Epidermal melanocyte (primary cell): ENCODE data around the gene MOV10L1.
A peak's percentile ranks its signal among the peaks of the same experiment; 100 is the strongest.

Source experiments
- DNase-seq: peaks from one replicate; pipeline ENCODE4 v3.0.0; 2011; ENCODE audit warnings: low spot score; ENCODE audit not compliant: insufficient read length

The MOV10L1 gene

DNA sequence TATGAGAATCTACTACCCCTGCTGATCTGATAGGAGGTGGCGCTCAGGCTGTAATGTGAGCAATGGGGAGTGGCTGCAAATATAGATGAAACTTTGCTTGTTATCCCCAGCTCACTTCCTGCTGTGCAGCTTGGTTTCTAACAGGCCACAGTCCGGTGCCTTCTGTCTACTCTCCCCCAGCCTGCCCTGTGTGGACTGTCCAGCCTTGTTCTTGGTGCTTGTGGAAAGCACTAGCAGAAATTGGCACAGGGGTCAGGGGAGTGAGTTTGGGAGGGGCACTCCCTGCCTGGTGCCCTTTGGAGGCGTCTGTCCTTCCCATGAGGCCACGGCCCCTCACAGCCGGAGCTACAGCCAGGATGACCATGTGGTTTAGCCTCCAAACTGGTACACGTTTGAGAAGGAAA lies 14.3 kb downstream of the MOV10L1 start:
- no peak for DNase-seq

DNA sequence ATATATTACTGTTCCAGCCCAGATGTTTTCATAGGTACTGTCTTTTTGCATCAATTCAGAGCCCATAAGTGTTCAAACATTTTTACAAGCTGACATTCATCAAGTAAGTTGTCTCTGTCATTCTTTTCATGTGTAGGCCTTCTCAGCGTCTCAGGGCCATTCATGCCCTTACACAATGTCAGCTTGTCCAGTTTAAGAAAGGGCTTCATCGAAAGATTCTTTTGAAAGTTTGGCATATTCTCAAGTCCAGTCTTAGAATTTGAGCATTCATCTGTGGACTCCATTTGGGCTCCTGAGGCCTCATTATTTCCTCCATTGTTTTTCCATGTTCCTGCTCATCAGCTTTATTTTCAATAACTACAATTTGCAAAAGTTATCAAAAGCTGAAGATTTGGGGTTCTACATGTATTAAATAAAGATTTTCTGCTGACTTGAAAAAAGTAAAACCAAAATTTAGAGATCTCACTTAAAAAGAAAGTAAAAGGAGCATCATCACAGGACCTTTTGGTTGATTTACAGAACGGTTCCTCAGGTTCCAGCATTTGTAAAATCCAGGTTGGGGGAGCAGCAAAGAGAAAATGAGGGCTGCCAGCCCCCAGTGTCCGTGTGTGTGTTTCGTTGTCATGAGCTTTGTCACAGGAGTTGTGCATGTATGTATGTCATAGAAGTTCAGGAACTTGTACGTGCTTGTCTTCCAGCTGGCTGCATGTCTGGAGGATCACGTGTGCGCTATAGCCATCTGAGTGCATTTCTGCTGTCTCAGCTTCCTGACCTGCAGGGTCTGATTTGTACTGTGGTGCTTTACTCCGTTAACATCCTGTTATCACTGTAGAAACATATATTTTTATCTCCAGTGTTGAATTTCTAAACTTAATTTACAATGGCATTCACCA lies 15.6 kb downstream of the MOV10L1 start:
- DNase-seq, result no peak

DNA sequence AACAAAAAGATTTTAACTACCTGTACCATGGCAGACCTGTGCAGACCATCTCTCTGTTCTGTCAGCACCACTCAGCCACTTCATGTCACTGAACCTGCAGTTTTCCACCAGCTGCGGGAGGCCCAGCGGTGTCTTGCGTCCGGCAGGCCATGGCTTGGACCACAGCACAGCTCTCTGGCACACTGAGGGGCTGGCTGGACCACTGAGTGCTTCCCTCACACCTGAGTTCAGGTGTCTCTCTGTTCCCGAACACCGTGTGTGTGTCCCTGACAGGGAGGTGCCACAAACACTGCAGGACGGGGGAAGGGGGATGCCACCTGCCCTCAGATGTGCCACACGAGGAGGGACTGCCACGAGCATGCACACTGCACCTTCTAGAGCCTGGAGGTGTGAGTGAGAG lies 17.7 kb downstream of the MOV10L1 start:
- DNase-seq, result no peak

DNA sequence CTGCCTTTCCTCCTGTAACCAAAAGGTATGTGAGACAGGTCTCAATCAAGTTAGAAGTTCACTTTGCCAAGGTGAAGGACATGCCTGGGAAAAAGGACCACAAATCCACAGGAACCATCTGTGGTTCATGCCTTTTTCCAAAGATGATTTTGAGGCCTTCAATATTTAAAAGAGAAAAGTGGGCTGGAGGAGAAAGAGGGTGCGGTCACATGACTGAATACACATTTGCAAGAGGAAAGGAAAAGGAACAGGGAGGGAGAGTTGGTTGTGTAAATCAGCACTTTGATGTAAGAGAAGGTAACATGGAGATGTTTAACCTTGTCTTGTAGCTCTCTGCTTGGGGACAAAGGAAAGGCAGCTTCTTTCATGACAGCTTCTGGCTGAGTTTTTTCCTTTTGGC lies 21.2 kb downstream of the MOV10L1 start:
- no peak for DNase-seq

DNA sequence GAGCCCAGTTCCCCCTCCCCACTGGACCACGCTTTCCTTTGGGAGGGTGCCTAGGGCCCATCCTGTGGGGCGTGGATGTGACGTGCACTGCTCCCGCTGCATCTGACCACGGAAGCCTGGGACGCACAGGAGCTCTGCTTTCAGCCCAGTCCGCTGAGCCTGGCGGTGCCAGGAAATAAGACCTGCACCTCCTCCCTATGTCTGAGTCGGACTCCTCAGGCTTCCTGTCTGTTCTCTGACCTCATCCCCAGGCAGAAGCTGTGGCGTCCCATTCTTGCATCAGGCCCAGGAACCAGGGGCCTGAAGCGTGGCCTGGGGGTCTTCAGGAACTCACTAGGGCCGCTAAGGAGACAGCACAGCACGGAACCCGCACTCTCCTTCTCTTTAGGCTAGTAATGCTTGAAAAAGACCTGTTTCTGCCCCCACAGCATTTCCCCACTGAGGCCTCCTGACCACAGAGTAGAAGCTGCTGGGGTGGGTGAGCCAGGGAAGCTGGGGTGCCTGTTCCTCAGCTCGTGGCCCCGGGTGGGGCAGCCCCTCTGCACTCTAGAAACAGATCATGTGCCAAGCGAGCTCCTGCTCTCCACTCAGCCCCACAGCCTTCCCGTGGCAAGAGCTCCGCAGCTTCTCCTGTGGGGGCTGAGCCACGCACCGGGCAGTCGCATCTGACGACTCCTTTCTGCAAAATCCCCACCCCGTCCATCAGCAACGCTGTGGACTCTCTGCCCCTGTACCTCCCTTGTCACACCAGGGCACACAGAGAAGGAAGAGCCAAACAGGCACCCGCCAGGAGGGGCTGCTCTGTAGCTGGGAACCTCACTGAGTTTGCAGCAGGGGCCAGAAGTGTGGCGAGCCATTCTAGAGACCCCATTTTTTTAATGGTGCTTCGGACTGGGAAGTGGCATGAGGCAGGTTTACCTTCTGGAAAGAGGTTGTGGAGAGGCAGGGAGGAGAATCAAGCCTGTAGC lies 22.6 kb downstream of the MOV10L1 start:
- no peak for DNase-seq

DNA sequence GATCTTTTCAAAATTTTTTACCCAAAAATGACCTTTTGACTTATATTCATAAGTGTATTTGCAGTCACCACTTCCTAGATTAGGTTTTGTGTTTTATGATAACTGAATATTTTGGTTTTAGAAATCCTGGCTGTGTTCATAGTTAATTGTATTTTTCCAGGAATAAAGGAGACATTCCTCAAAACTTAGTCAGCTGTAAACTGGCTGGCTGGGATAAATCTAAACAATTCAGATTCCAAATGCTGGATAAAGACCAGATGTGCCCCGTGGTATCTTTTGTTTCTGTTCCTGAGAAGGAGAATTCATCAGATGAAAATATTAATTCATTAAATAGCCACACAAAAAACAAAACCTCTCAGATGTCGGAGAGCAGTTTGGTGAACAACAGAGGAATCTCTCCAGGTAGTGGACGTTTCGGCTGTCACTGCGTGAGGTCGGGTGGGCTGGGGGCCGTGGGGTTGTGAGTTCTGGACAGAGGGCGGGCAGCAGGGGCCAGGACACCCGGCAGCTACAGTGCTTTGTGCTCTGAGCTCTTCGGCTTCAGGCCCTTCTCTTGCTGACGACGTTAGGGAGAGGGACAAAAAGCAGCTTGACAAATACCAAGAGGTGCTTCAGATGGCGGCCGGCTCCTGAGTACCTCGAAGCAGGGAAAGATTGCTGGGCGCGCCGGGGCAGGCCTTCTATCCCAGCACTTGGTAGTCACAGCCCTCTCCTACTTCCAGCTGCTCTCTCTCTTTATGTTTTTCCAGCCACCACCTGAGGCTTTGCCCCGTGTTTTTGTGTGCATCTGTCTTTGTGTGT lies 24.6 kb downstream of the MOV10L1 start:
- DNase-seq, result peak; percentile 36

DNA sequence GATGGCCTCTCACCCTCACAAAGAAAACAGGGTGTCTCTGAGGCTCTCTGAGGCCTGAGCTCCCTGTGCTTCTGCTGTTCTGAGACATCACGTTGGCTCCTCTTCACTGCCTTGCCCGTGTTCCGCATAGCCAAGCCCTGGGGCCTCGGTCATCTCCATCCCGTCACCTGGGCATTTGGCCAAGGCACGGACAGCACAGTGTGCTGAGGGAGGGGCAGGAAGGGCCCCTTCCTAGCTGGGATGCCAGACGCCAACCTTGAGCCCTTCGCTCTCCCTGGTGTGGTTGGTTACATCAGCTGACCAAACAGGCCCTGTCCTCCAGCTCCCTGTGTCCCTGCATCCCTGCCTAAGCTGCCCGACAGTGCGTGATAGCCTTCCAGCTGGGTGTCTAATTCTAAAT lies 25.9 kb downstream of the MOV10L1 start:
- DNase-seq, result no peak

DNA sequence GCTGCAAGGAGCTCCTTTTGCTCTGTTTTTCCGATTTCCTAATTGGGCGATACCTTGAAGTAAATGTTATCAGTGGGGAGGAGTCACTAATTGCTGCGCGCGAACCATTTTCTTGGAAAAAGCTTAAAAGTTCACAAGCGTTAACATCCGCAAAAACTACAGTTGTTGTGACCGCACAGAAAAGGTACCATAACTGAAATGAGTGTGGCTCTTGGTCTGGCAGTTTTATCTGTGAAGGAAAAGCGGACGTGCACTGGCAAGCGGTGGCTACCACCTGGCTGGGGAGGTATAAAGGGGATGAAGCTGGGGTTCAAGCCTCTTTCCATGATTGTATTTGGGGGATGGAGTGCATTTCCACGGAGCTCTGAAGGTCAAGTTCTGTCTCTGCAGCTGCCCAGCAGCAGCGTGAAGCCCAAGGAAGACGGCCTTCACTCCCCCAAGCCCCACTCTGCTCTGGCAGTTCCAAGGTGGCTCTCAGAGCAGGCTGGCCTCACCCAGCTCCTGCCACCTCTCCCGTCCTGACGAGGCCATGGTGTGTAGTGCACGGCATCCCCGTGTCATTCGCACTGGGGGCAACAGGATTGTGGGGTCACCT lies 27.5 kb downstream of the MOV10L1 start:
- no peak for DNase-seq

DNA sequence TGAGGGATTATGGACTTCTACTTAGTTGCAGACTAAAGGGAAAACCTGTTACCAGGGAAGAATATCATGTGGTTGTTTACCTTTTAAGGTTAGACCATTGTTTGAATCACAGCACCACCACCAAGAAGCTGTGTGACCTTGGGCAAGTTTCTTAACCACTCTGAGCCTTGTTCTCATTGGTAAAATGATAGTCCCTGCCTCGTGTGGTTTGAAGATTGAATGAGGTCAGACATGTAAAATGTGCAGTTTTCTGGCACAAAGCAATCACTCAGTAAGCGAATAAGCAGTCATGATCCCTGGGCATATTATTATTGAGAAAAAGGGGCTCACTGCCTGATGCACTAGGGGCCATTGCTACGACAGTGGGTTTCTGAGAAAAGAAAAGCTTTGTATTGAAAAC lies 28.3 kb downstream of the MOV10L1 start:
- no peak for DNase-seq

DNA sequence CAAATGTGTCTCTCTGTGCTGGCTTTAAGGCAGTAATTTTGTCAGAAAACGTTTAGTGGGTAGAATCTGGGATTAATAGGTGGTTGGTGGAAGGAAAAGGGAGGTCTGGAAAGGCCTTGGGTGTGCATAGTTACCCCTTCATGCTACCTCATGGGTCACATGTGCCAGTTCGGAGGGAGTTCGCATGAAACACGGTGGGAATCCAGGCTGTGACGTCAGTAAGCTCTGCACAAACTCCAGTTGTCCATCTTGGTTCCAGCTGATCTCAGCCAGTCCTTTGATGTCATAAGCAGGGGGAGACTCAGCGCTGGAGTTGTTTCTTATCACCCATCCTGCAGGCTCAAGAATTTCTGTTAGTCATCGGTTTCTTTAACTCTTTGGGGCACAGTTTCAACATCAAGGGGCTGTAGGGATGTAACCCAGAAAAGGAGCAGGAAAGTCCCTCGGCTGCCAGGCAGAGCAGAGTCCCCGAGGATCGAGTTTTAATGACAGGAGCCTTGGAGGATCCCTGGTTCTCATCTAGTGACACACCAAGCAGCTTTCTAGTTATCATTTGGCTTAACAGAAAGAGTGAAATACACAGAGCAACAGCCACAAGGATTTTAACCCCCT lies 28.9 kb downstream of the MOV10L1 start:
- no peak for DNase-seq

DNA sequence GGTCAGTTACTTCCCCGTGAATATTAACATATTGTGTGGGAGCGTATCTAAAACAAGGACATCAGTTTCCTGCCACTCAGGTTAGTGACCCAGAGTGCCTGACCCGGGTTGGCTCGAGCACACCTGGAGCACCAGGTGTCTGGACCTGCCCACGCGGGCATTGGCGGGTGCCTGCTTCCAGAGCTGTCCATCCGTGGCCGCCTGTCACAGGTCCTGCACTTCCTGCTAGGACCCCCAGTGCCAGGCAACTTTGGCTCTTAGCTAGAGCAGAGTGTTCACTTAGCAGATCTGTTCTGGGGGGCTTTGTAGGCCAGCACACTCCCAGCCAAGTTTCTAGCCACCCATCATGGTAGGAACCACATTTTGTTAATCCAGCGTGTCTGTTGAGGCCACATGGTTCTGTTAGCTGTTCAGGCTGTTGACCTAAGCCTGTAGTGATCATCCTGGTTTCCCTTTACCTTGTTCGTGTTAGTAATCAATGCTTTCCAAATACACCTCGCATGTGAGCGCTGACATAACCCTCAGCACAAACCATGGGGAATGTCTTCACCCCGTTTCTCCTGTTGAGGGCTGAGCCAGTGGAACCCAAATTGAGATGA lies 29.5 kb downstream of the MOV10L1 start:
- no peak for DNase-seq

DNA sequence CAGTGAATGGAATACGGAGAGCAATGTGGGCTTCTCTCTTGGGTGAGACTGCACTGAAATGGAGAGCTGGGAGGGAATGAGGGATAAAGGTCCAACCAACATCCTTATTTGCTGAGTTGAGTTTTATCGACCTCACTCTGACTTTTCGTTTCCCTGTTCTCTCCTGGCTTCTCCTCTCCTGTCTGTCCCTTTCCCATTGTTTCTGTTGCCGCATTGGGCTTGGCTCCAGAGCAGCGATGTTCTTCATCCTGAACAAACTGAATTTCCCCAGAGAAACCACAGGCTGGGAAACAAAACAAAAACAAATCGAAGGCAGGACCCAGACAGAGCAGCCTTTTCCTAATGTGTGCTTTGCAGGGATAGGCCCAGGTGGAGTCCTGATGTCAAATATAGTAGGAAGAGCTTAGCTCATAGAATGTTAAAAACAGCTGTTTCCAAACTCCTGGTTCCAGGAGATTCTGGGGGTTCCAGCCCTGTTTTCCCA lies 30.0 kb downstream of the MOV10L1 start:
- no peak for DNase-seq

DNA sequence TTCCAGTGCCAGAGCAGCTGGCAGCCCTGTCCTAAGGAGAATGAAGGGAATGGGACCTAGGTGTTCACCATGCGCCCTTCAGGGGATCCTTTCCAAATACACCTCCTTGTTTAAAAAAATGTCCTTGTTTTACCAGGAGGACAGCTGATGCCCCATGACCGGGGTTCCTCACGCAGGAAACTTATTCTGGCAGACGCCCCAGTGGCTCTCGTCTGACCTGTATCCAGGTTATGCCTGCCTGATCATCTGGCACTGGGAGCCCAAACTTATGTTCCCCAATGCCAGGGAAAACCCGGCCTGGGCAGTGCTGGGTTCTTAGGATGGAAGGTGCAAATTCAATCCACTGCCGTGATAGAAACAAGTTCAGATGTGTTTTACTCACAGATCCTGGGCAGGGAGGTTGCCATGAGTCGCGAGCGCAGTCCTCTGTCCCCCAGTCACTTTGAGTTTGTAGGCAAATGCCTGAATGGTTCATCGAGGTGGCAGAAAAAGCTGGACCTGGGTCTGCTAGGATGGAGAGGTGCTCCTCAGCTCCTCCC lies 31.5 kb downstream of the MOV10L1 start:
- no peak for DNase-seq

DNA sequence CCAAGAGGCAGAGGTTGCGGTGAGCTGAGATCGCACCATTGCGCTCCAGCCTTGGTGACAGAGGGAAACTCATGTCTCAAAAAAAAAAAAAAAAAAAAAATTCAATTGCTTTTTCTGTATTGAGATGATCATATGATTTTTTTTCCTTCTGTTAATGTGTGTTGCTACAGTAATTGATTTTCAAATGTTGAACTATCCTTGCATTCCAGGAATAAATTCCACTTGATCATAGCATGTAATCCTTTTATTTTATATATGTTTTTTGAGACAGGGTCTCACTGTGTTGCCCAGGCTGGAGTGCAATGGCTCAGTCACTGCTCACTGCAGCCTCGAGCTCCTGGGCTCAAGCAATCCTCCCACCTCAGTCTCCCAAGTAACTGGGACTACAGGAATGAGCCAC lies 33.3 kb downstream of the MOV10L1 start:
- DNase-seq, result no peak

DNA sequence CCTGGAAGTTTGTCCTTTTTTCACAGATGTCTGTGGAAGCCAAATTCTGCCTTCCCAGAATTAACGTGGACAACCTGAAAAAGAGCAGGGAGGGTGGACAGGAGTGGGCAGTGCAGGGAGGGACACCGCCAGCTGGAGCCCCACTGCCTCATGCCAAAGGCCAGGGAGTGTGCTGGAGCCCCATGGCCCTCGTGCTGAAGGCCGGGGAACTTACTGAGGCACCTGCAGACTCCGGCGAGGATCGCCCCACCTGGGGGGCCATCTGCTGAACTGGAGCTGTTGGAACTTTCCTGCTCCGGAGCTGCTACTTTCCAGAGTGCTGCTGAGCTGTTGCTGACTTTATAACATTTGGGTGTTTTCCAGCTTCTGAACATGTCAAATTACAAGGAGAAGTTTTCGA lies 35.2 kb downstream of the MOV10L1 start:
- no peak for DNase-seq

DNA sequence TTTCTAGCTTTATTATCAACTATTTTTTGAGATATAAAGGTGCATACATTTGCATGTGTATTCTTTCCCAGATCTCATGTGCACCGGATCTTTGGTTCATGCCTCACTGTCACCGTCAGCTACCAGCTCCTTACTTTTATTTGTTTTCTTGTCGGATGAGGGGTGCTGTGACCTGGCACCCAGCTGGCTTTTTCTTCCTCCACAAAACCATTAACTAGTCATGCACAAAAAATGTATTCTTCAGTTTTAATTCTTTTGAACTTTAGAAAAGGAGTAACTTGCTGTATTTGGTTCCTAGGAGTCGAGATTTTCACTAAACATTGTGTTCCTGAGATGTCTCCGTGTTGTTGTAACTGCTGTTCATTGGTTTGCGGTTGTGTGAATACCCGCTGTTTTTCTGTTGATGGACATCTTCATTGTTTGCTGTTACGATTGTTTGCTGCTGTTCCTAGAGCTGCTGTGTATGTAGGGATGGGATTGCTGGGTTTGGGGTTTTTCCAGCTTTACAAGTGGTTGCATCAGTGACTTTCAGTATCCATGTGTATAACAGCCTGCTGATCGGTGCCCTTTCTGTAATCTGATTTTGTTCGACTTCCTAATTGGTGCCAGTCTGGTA lies 39.4 kb downstream of the MOV10L1 start:
- DNase-seq, result no peak

DNA sequence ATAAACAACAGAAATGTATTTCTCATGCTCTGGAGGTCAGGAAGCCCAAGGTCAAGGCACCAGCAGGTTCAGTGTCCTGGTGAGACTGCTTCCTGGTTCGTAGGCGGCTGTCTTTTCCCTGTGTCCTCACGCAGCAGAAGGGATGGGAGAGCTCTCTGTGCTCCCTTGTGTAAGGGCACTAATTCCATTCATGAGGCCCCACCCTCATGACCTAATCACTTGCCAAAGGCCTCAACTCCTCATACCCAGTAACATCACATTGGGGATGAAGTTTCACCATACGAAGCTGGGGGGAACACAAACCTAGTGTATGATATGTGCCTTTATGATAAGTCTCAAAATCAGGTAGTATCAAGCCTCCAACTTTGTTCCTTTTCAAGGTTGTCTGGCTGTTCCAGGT lies 42.1 kb downstream of the MOV10L1 start:
- DNase-seq, result no peak

DNA sequence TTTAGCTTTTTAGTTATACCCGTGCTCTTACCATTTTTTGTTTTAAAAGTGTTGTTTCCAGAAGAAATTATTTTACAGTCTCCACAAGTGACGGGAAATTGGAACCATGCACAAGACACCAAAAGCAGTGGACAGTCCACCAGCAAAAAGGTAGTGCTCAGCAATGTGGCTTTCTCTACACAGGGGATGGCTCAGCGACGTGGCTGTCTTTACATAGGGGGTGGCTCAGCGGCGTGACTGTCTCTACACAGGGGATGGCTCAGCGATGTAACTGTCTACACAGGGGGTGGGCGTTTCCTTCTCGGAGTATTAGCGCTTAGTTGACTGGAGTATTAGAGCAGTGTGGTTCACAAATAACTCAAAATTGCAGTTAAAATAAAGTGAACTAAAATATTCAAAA lies 44.7 kb downstream of the MOV10L1 start:
- DNase-seq, result no peak

DNA sequence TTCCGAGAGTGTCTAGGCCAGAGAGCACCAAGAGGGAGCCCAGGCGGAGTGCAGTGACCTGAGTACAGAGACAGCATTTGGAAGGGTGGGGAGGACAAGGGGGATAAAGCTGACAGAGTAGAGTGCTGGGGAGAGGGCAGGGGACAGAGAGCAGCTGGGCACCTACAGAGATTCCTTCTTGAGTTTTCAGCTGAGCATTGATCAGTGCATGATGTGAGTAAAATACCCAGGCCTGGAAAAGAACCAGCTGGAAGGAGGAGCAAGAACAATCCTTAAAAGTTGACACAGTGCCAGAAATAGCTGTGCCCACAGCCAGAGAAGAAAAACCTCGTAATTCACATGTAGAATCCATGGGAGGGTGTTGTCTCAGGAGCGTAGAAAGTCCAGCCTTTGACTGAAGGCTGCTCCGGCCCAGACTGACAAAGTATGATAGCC lies 46.8 kb downstream of the MOV10L1 start:
- DNase-seq, result no peak
